Memory B cell (primary cell): ENCODE measurements around the gene SLC39A8.
"Not testable (repeated sequence)": the region's sequence is repeated elsewhere in the genome, so short reads cannot be mapped to it uniquely, and the experiment has no call there.

Experiments
- ATAC-seq: fragments of 150-1000 bp; cut with Tn5 transposase; 2 replicates; pipeline ENCODE4 v1.10.0; 2021; ENCODE audit warnings: low read depth, mild to moderate bottlenecking, moderate library complexity
- DNase-seq, 2 donors: peaks; one replicate each; pipeline ENCODE4 v3.0.0; 2022; ENCODE audit warnings: low spot score in 2 of 2
- H3K27ac Mint-ChIP-seq: one replicate; pipeline ENCODE4 v1.8.0; 2022; ENCODE audit warnings: mild to moderate bottlenecking, moderate library complexity, mixed read lengths
- H3K27me3 Mint-ChIP-seq: one replicate; pipeline ENCODE4 v1.8.0; 2022; ENCODE audit warnings: mixed read lengths
- H3K36me3 Mint-ChIP-seq: one replicate; pipeline ENCODE4 v1.8.0; 2022; ENCODE audit warnings: mild to moderate bottlenecking, mixed read lengths
- H3K4me1 Mint-ChIP-seq: one replicate; pipeline ENCODE4 v1.8.0; 2022; ENCODE audit warnings: mixed read lengths
- H3K4me3 Mint-ChIP-seq: one replicate; pipeline ENCODE4 v1.8.0; 2022; ENCODE audit warnings: mild to moderate bottlenecking, moderate library complexity, mixed read lengths
- H3K9me3 Mint-ChIP-seq: one replicate; pipeline ENCODE4 v1.8.0; 2022; ENCODE audit warnings: mixed read lengths

SLC39A8 gene

DNA sequence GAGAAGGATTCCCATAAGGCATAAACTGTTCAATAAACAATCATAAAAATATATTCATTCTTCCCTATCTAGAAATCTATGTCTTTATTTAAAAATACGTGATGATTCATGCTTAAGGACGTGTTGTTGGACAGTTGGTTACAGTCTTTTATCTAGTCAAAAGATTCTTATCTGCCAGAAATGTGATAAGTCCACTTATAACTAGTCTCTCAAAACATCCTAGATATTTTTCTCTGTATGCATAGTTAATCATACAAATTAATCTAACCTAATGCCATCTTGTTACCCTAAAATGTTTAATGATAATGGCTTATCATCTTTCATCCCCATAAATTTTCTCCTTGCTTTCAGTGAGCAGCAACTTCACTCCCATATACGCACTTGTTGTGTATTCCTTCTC lies 89.0 kb downstream of the SLC39A8 start:
- no peaks in the 10 kb centered on the region for H3K36me3 Mint-ChIP-seq
- H3K9me3 Mint-ChIP-seq, result no peaks in the 10 kb centered on the region
- no peaks in the 10 kb centered on the region for H3K4me1 Mint-ChIP-seq
- DNase-seq, result no peak
- no peaks in the 10 kb centered on the region for H3K27me3 Mint-ChIP-seq
- H3K27ac Mint-ChIP-seq, result no peak overlapping the region
- H3K4me3 Mint-ChIP-seq, result no peak overlapping the region
- no peak for ATAC-seq

DNA sequence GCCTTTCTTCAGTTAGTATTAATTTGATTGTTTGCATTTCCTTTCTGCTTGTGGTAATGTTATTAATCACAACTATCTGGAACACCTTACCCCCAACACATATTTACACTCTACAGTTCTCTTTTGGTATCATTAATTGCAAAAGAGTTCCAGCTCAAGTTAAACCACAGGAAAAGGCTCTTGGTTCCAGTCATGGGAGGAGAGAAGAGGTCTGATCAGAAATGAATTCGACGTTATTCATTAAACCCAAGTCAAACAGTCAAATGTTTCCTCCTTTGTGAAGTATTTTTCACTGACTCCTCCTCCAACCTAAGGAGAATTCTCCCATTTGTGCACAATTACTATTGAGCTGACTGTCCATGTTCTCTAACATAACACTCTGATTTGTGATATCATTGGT lies 91.4 kb downstream of the SLC39A8 start:
- DNase-seq, result no peak
- no peak overlapping the region for H3K27ac Mint-ChIP-seq
- ATAC-seq, result no peak
- H3K27me3 Mint-ChIP-seq, result no peaks in the 10 kb centered on the region
- H3K4me1 Mint-ChIP-seq, result no peaks in the 10 kb centered on the region
- no peak overlapping the region for H3K4me3 Mint-ChIP-seq
- no peaks in the 10 kb centered on the region for H3K9me3 Mint-ChIP-seq
- H3K36me3 Mint-ChIP-seq, result no peaks in the 10 kb centered on the region

DNA sequence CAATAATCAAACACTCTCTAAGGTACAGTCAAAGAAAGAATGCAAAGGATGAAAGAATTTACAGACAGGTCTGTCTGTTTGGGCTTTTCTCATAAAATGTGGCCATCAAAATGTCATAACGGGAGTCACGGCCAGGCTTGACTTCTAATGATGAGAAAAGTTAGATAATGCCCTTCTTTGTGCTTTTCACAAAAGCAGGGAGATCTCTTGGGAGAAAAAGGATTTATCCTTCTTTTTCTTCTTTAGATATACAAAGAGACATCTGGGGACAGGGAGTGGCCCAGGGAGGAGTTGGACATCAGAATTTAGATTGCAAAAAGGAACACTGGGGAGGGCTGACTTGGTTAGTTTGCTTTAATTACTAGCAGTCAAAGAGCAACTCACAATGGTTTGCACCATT lies 93.1 kb downstream of the SLC39A8 start:
- H3K4me3 Mint-ChIP-seq, result no peak overlapping the region
- H3K27ac Mint-ChIP-seq, result no peak overlapping the region
- ATAC-seq (no peak), DNase-seq (no peak)
- H3K27me3 Mint-ChIP-seq, result no peaks in the 10 kb centered on the region
- no peaks in the 10 kb centered on the region for H3K9me3 Mint-ChIP-seq
- H3K4me1 Mint-ChIP-seq, result no peaks in the 10 kb centered on the region
- H3K36me3 Mint-ChIP-seq, result no peaks in the 10 kb centered on the region

DNA sequence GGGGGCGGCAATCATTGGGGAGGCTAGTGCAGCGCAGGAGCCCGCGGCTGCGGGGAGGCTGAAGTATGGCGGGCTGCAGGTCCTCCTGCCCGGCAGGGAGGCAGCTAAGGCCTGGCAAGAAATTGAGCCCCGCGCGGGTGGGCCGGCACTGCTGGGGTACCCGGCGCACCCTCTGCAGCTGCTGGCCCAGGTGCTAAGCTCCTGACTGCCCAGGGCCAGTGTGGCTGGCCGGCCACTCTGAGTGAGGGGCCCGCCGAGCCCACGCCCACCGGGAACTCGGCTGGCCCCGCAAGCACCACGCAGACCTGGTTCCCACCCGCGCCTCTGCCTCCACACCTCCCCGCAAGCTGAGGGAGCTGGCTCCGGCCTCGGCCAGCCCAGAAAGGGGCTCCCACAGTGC lies 94.9 kb downstream of the SLC39A8 start:
- DNase-seq (no peak), ATAC-seq (no peak)
- no peaks in the 10 kb centered on the region for H3K36me3 Mint-ChIP-seq
- H3K4me3 Mint-ChIP-seq, result no peak overlapping the region
- H3K4me1 Mint-ChIP-seq, result no peaks in the 10 kb centered on the region
- H3K27ac Mint-ChIP-seq, result no peak overlapping the region
- H3K27me3 Mint-ChIP-seq, result no peaks in the 10 kb centered on the region
- no peaks in the 10 kb centered on the region for H3K9me3 Mint-ChIP-seq

DNA sequence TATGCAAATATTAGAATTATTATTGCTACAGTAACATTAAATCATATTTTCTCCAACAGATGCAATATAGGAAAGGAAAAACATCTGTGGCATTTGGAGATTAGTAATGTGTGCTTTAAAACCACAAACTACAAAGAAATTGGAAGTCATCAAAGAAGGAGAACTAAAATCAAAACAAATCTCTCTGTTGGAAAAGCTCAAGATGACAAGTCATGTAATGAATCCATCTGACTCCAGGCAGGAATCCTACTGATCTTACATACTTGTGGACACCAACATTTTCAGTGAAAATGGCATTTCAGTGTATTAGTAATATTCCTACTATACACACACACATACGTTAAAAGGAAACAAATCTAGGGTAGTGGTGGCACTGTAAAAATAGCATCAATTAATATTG lies 98.2 kb downstream of the SLC39A8 start:
- H3K36me3 Mint-ChIP-seq, result no peaks in the 10 kb centered on the region
- no peak overlapping the region for H3K27ac Mint-ChIP-seq
- no peaks in the 10 kb centered on the region for H3K4me1 Mint-ChIP-seq
- ATAC-seq, result no peak
- no peak overlapping the region for H3K4me3 Mint-ChIP-seq
- peaks cover 2% of the 10 kb centered on the region for H3K9me3 Mint-ChIP-seq
- DNase-seq, result no peak
- peaks cover 6% of the 10 kb centered on the region for H3K27me3 Mint-ChIP-seq

DNA sequence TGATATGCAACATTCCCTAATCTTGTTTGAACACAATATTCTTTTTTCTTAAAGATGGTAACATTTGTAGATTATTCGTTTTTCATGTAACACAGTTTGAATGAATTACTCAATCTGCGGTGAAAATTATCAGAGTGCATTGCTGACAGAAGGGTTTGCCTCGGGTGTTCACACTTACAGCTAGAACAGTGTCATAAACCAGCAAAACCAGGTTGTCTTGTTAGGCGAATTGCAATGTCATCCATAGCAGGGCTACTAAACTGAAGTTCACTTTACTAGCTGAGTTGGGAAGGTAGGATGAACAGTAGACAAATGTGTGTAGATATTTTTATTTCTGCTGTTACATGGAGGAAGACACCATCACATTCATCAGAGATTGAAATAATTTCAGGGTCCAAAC lies 98.9 kb downstream of the SLC39A8 start:
- ATAC-seq (no peak), DNase-seq (no peak)
- no peak overlapping the region for H3K4me3 Mint-ChIP-seq
- H3K9me3 Mint-ChIP-seq, result peaks cover 2% of the 10 kb centered on the region
- H3K4me1 Mint-ChIP-seq, result no peaks in the 10 kb centered on the region
- H3K36me3 Mint-ChIP-seq, result no peaks in the 10 kb centered on the region
- H3K27ac Mint-ChIP-seq, result no peak overlapping the region
- peaks cover 6% of the 10 kb centered on the region for H3K27me3 Mint-ChIP-seq

DNA sequence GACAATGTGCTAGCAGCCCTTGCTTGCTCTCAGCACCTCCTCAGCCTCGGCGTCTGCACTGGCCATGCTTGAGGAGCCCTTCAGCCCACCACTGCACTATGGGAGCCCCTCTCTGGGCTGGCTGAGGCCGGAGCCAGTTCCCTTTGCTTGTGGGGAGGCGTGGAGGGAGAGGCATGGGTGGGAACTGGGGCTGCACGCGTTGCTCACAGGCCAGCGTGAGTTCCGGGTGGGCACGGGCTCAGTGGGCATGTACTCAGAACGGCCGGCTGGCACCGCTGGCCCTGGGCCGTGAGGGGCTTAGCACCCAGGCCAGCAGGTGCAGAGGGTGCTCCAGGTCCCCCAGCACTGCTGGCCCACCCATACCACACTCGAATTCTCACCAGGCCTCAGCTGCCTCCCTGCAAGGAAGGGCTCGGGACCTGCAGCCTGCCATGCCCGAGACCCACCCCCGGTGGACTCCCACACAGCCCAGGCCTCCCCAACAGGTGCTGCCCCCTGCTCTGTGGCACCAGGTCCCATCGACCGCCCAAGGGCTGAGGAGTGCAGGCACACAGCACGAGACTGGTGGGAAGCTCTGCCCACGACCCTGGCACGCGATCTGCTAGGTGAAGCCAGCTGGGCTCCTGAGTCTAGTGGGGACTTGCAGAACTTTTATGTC lies 100.3 kb downstream of the SLC39A8 start:
- no peak overlapping the region for H3K4me3 Mint-ChIP-seq
- DNase-seq (no peak), ATAC-seq (no peak)
- H3K9me3 Mint-ChIP-seq, result peaks cover 2% of the 10 kb centered on the region
- no peak overlapping the region for H3K27ac Mint-ChIP-seq
- H3K4me1 Mint-ChIP-seq, result no peaks in the 10 kb centered on the region
- H3K27me3 Mint-ChIP-seq, result peaks cover 8% of the 10 kb centered on the region
- H3K36me3 Mint-ChIP-seq, result no peaks in the 10 kb centered on the region

DNA sequence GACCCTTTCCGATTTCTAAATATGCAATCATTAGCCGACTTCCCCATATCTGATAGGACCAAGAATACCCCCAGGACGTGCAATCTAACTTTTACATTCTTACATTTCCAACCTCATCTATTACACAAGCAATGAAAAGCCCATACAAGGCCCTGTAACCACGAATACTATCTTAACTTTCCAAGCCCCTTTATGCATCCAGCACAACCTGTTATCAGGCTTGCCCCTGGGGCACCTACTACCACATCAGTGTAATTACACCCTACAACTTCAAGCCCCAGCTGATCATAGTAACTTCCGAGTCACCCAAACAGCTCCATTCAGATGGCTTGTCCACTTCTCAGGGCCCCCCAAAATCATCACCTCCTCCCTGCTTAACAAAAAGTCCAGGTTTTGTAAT lies 102.0 kb downstream of the SLC39A8 start:
- H3K4me1 Mint-ChIP-seq, H3K27ac Mint-ChIP-seq, ATAC-seq, H3K9me3 Mint-ChIP-seq, H3K4me3 Mint-ChIP-seq, H3K36me3 Mint-ChIP-seq, H3K27me3 Mint-ChIP-seq, DNase-seq: not testable (repeated sequence)

DNA sequence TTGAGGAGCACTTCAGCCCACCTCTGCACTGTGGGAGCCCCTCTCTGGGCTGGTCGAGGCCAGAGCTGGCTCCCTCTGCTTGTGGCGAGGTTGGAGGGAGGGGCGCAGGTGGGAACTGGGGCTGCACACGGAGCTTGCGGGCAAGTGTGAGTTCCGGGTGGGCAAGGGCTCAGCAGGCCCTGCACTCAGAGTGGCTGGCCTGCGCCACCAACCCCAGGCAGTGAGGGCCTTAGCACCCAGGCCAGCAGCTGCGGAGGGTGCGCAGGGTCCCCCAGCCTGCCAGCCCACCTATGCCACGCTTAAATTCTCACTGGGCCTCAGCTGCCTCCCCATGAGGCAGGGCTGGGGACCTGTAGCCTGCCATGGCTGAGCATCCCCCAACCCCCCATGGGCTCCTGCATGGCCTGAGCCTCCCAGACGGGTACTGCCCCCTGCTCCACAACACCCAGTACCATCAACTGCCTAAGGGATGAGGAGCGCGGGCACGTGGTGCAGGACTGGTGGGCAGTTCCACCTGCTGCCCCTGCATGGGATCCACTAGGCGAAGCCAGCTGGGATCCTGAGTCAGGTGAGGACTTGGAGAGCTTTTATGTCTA lies 110.9 kb downstream of the SLC39A8 start:
- peaks cover 1% of the 10 kb centered on the region for H3K36me3 Mint-ChIP-seq
- H3K4me3 Mint-ChIP-seq, result no peak overlapping the region
- DNase-seq, result no peak
- H3K27me3 Mint-ChIP-seq, result peaks cover 7% of the 10 kb centered on the region
- no peaks in the 10 kb centered on the region for H3K9me3 Mint-ChIP-seq
- ATAC-seq, result no peak
- no peak overlapping the region for H3K27ac Mint-ChIP-seq
- H3K4me1 Mint-ChIP-seq, result peaks cover 2% of the 10 kb centered on the region

DNA sequence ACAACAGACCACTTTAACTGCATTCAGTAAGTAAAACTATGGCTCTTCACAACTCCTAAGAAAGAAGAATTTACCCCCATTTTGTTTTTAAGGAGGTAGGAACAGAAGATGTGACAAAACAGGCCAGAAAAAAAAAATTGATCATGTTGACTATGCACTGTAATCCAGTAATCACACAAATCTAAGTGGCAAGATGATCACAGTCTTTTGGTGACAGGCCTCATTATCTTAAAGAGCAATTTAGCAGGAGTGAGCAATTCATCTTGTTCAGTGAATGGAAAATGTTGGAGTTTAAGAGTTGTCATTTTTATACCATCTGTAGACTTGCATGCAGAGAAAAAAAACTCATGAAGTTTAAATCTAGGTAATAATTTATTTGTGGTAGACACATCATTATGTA lies 115.1 kb downstream of the SLC39A8 start:
- Mint-ChIP-seq H3K9me3 (no peaks in the 10 kb centered on the region), H3K27me3 (peaks cover 2% of the 10 kb centered on the region), H3K27ac (no peak overlapping the region), H3K4me3 (no peak overlapping the region), H3K4me1 (no peaks in the 10 kb centered on the region), H3K36me3 (no peaks in the 10 kb centered on the region)
- ATAC-seq, result no peak
- DNase-seq, result no peak

DNA sequence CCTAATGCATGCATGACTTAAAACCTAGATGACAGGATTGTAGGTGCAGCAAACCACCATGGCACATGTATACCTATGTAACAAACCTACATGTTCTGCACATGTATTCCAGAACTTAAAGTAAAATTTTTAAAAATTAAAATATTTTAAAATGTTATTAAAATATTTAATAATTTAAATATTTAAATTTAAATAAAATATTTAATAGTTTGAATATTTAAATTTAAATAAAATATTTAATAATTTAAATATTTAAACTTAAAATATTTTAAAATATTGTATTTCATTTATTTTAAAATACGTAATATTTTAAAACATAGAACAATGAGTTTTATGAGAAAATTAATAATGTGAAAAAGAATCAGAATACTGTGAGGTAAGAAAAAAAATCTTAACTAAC lies 117.9 kb downstream of the SLC39A8 start:
- DNase-seq (no peak), ATAC-seq (no peak)
- H3K36me3 Mint-ChIP-seq, result no peaks in the 10 kb centered on the region
- no peaks in the 10 kb centered on the region for H3K9me3 Mint-ChIP-seq
- no peak overlapping the region for H3K4me3 Mint-ChIP-seq
- no peaks in the 10 kb centered on the region for H3K27me3 Mint-ChIP-seq
- no peak overlapping the region for H3K27ac Mint-ChIP-seq
- H3K4me1 Mint-ChIP-seq, result no peaks in the 10 kb centered on the region

DNA sequence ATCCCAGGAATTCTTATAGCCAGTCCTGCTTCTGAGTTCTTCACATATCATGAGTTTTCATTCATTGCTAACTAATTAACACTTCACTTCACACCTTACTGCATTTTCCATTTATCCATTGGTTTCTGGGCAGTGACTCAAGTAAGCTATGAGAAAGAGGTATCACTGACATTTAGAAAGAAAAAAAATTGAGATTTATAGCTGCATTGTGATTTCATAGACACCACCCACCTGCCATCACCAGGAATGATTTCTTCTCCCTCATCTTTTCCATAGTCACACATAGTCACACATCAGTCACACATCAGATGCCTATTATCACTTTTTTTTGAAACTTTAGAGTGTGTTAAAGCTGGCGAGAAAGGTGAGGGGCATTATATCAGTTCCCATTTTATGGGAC lies 121.8 kb downstream of the SLC39A8 start:
- Mint-ChIP-seq H3K36me3 (no peaks in the 10 kb centered on the region), H3K9me3 (no peaks in the 10 kb centered on the region), H3K4me1 (no peaks in the 10 kb centered on the region), H3K27ac (no peak overlapping the region), H3K4me3 (no peak overlapping the region), H3K27me3 (peaks cover 3% of the 10 kb centered on the region)
- ATAC-seq (no peak), DNase-seq (no peak)

DNA sequence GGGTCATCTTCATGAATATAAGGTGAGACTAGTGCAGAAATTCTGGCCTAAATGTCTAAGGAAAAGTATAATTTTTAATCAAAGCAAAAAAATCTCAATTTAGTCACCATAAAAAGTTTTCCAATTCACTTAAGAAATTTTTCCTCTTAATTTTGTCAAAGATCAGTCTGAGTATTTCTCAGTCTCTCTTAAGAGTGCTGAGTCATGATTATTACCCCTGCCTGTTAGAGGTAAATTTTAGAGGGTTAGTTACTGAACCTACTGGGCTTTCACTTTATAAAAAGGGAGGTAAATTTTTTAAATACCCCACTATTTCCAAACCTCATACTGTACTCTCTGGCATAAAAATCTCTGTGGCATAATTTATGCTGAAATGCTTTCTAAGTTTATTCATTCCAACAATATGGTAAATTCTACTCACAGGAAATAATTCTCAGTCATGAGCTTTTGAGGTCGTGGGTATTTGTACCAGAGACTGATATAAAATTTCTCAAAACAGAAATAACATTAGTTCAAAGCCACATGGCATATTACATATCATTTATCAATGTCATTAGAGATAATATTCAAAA lies 122.4 kb downstream of the SLC39A8 start:
- Mint-ChIP-seq H3K27ac (no peak overlapping the region), H3K27me3 (peaks cover 3% of the 10 kb centered on the region), H3K36me3 (no peaks in the 10 kb centered on the region)

DNA sequence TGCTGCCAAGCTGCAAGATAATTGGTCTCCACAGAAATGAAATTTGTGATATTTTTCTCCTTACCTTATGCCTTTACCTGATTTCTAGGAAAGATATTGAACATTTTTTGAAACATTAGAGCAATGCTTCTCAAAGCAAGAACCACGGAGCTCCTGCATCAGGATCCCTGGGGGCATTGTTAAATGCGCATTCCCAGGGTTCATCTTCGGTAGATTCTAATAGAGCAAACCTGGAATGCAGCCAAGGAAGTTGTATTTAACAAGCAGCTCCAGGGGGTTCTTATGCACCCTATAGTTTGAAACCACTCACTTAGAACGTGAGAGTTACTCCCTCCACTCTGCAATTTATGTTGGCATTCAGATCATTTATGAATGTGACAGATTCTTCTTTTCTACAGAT lies 126.2 kb downstream of the SLC39A8 start:
- Mint-ChIP-seq H3K27ac (no peak overlapping the region), H3K27me3 (peaks cover 9% of the 10 kb centered on the region), H3K4me1 (no peaks in the 10 kb centered on the region), H3K9me3 (no peaks in the 10 kb centered on the region), H3K36me3 (no peaks in the 10 kb centered on the region), H3K4me3 (no peak overlapping the region)
- DNase-seq (no peak), ATAC-seq (no peak)

More for the DNA sequence above, 122.4 kb downstream of the SLC39A8 start:
- DNase-seq, result no peak
- no peak for ATAC-seq
- Mint-ChIP-seq H3K4me3 (no peak overlapping the region), H3K4me1 (no peaks in the 10 kb centered on the region), H3K9me3 (no peaks in the 10 kb centered on the region)

DNA sequence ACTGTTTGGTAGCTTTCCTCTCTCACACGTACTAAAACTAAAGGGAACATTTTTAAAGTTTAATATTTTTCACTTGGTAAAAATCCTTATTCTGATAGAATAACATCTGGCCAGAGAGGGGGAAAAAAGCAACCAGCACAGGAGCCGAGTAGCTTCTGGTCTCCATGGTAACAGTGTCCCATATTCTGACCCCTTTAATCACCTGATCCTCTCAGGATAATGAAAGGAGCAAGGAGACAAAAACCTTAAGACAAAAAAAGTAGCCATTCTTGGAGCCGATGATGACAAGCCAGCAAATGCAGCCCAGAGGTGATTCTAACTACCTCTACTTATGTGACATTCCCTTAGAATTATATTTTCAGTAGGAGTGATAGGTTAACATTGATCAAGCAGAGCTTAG lies 126.6 kb downstream of the SLC39A8 start:
- H3K27me3 Mint-ChIP-seq, result peaks cover 11% of the 10 kb centered on the region
- no peak overlapping the region for H3K27ac Mint-ChIP-seq
- DNase-seq, result no peak
- H3K4me3 Mint-ChIP-seq, result no peak overlapping the region
- H3K4me1 Mint-ChIP-seq, result no peaks in the 10 kb centered on the region
- H3K36me3 Mint-ChIP-seq, result no peaks in the 10 kb centered on the region
- no peak for ATAC-seq
- H3K9me3 Mint-ChIP-seq, result no peaks in the 10 kb centered on the region
